ENCODE results near the gene RNF17. TPM values are rescaled to one million over a fixed set of nuclear protein-coding genes. Genes with fewer than 3 reads are reported as not detected.
"Not testable (repeated sequence)": the region's sequence is repeated elsewhere in the genome, so short reads cannot be mapped to it uniquely, and the experiment has no call there.

RNF17 gene
- total RNA-seq, 1 experiment from 2014 or later: not detected

DNA sequence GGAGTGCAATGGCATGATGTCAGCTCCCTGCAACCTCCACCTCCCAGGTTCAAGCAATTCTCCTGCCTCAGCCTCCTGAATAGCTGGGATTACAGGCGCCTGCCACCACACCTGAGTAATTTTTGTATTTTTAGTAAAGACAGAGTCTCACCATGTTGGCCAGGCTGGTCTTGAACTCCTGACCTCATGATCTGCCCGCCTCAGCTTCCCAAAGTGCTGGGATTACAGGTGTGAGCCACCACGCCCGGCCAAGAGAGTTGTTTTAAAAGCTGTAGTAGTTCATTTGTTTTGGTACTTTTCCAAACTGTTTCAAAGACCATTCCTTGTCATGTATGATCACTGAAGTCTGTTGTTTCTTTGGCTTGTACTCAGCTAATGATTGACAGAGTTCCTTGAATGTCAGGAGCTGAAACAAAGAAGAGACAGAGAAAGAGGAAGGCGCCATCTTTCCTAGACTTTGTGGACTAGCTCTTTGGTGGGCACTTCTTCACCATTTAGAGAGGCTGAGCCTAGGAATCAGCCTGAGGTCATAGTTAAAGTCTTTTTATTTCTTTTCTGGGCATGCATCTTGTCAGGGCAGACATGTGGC is 59.2 kb downstream of the RNF17 start:
- H3K9ac ChIP-seq (ENCODE audit: low read length); H2AFZ ChIP-seq (ENCODE audit: low read depth, low read length, poor library complexity, severe bottlenecking); H3K79me2 ChIP-seq (ENCODE audit: insufficient read depth, low read length); H4K20me1 ChIP-seq (ENCODE audit: insufficient read depth); DNase-seq (ENCODE audit: low read depth, low spot score); H3K4me3 ChIP-seq (replicated peaks in 1 of 2; ENCODE audit: low read depth in 1 of 2, low read length in 2 of 2); CTCF ChIA-PET; H3K27me3 ChIP-seq (ENCODE audit: insufficient read depth, low read length); RAD21 ChIA-PET (ENCODE audit: low non-redundant PET in 1 of 2, low total read pairs in 2 of 2, uncharacterized antibody in 2 of 2, unreplicated experiment in 2 of 2); ATAC-seq; POLR2A ChIA-PET; intact Hi-C loops (cut with micrococcal nuclease); H3K27ac ChIP-seq (ENCODE audit: low read depth, low read length); H3K4me1 ChIP-seq (ENCODE audit: control insufficient read depth in 1 of 2, insufficient read depth in 2 of 2, low read length in 2 of 2); BruUV-seq (replicated peaks); H3K36me3 ChIP-seq (ENCODE audit: control insufficient read depth in 1 of 2, insufficient read depth in 2 of 2, low read length in 2 of 2); H3K9me2 ChIP-seq (ENCODE audit: insufficient read depth); H3K4me2 ChIP-seq (ENCODE audit: low read length): not testable (repeated sequence)
- H3K9me3 ChIP-seq (ENCODE audit: control insufficient read depth in 1 of 2, insufficient read depth in 1 of 2, low read depth in 1 of 2, low read length in 2 of 2): peaks cover 3 to 12% of the 10 kb centered on the region in 2 experiments; a peak in 1 of 4 replicates

DNA sequence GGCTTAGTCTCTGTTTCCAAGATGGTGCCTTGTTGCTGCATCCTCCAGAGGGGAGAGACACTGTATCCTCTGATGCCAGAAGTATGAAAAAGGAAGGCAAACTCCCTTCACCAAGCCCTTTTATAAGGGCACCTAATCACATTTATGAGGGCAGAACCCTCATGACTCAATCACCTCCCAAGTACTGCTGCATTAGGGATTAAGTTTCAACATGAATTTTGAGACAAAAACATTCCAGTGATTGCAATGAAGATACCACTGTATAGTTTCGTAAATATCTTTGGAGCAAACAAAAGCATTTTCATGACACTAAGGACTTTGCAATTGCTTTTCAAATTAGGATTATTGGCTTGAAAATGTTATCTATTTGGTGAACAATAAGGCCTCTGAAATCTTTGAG is 63.8 kb downstream of the RNF17 start:
- ChIA-PET RAD21 (ENCODE audit: low non-redundant PET in 1 of 2, low total read pairs in 2 of 2, uncharacterized antibody in 2 of 2, unreplicated experiment in 2 of 2) (no interaction called here), POLR2A (no interaction called here), CTCF (no interaction called here)
- ATAC-seq (no peak), DNase-seq (ENCODE audit: low read depth, low spot score) (no peak)
- H3K9ac ChIP-seq (ENCODE audit: low read length): no peak overlapping the region
- H3K9me2 ChIP-seq (ENCODE audit: insufficient read depth): no peaks in the 10 kb centered on the region
- H3K9me3 ChIP-seq (ENCODE audit: control insufficient read depth in 1 of 2, insufficient read depth in 1 of 2, low read depth in 1 of 2, low read length in 2 of 2): no peaks in the 10 kb centered on the region
- no peaks in the 10 kb centered on the region for H3K27me3 ChIP-seq (ENCODE audit: insufficient read depth, low read length)
- H2AFZ ChIP-seq (ENCODE audit: low read depth, low read length, poor library complexity, severe bottlenecking): no peak overlapping the region
- no peak overlapping the region for H3K27ac ChIP-seq (ENCODE audit: low read depth, low read length)
- intact Hi-C loops (cut with micrococcal nuclease): no loop called here
- H3K36me3 ChIP-seq (ENCODE audit: control insufficient read depth in 1 of 2, insufficient read depth in 2 of 2, low read length in 2 of 2): no peaks in the 10 kb centered on the region
- no peak overlapping the region for H3K4me2 ChIP-seq (ENCODE audit: low read length)
- no TSS peak for BruUV-seq (replicated peaks)
- no peaks in the 10 kb centered on the region for H3K79me2 ChIP-seq (ENCODE audit: insufficient read depth, low read length)
- no peak overlapping the region for H3K4me3 ChIP-seq (replicated peaks in 1 of 2; ENCODE audit: low read depth in 1 of 2, low read length in 2 of 2)
- no peaks in the 10 kb centered on the region for H4K20me1 ChIP-seq (ENCODE audit: insufficient read depth)
- H3K4me1 ChIP-seq (ENCODE audit: control insufficient read depth in 1 of 2, insufficient read depth in 2 of 2, low read length in 2 of 2): no peaks in the 10 kb centered on the region
- TF ChIP-seq, protein P1, sequence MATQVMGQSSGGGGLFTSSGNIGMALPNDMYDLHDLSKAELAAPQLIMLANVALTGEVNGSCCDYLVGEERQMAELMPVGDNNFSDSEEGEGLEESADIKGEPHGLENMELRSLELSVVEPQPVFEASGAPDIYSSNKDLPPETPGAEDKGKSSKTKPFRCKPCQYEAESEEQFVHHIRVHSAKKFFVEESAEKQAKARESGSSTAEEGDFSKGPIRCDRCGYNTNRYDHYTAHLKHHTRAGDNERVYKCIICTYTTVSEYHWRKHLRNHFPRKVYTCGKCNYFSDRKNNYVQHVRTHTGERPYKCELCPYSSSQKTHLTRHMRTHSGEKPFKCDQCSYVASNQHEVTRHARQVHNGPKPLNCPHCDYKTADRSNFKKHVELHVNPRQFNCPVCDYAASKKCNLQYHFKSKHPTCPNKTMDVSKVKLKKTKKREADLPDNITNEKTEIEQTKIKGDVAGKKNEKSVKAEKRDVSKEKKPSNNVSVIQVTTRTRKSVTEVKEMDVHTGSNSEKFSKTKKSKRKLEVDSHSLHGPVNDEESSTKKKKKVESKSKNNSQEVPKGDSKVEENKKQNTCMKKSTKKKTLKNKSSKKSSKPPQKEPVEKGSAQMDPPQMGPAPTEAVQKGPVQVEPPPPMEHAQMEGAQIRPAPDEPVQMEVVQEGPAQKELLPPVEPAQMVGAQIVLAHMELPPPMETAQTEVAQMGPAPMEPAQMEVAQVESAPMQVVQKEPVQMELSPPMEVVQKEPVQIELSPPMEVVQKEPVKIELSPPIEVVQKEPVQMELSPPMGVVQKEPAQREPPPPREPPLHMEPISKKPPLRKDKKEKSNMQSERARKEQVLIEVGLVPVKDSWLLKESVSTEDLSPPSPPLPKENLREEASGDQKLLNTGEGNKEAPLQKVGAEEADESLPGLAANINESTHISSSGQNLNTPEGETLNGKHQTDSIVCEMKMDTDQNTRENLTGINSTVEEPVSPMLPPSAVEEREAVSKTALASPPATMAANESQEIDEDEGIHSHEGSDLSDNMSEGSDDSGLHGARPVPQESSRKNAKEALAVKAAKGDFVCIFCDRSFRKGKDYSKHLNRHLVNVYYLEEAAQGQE (IDR thresholded peaks at IDR 0.05; ENCODE audit: low read depth): no peak
- no peak for TF ChIP-seq JUND (IDR thresholded peaks at IDR 0.05)
- TF ChIP-seq EGR1 (IDR thresholded peaks at IDR 0.05; ENCODE audit: low read depth): no peak
- TF ChIP-seq EZH2phosphoT487 (IDR thresholded peaks at IDR 0.05; ENCODE audit: borderline replicate concordance): no peak
- no peak for TF ChIP-seq CBX3 (IDR thresholded peaks at IDR 0.05; ENCODE audit: low read depth)
- no peak for TF ChIP-seq EZH2 (IDR thresholded peaks at IDR 0.05)
- no peak for TF ChIP-seq RAD21 (IDR thresholded peaks at IDR 0.05; ENCODE audit: low read depth)
- no peak for TF ChIP-seq FOSL1 (IDR thresholded peaks at IDR 0.05; ENCODE audit: low read depth)
- no peak for TF ChIP-seq SP1 (IDR thresholded peaks at IDR 0.05; ENCODE audit: low read depth)
- TF ChIP-seq YY1 (IDR thresholded peaks at IDR 0.05; ENCODE audit: extremely low read depth, insufficient replicate concordance, low read depth, low read length): no peak
- TF ChIP-seq CEBPB (IDR thresholded peaks at IDR 0.05; ENCODE audit: low read depth): no peak
- TF ChIP-seq, protein P2, sequence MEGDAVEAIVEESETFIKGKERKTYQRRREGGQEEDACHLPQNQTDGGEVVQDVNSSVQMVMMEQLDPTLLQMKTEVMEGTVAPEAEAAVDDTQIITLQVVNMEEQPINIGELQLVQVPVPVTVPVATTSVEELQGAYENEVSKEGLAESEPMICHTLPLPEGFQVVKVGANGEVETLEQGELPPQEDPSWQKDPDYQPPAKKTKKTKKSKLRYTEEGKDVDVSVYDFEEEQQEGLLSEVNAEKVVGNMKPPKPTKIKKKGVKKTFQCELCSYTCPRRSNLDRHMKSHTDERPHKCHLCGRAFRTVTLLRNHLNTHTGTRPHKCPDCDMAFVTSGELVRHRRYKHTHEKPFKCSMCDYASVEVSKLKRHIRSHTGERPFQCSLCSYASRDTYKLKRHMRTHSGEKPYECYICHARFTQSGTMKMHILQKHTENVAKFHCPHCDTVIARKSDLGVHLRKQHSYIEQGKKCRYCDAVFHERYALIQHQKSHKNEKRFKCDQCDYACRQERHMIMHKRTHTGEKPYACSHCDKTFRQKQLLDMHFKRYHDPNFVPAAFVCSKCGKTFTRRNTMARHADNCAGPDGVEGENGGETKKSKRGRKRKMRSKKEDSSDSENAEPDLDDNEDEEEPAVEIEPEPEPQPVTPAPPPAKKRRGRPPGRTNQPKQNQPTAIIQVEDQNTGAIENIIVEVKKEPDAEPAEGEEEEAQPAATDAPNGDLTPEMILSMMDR (IDR thresholded peaks at IDR 0.05 in 2 of 3, conservative IDR thresholded peaks at IDR 0.05 in 1 of 3; ENCODE audit: borderline replicate concordance in 1 of 3, insufficient read depth in 1 of 3, low read depth in 2 of 3, low read length in 2 of 3): no peak
- no peak for TF ChIP-seq TCF7L2 (IDR thresholded peaks at IDR 0.05; ENCODE audit: borderline replicate concordance, extremely low read depth, insufficient read depth, insufficient read length)
- TF ChIP-seq SRF (IDR thresholded peaks at IDR 0.05; ENCODE audit: low read depth): no peak
